Measurements from ENCODE around the gene TBPL1. TPM values are rescaled to one million over a fixed set of nuclear protein-coding genes. Genes with fewer than 3 reads are reported as not detected.

Gene TBPL1
- polyA plus RNA-seq, 2 of the 4 experiments (the other 2 are of a cell fraction): 22.4 to 41.1 TPM

GRCh38 chr6:133971861-133972260 is 18.8 kb downstream of the TBPL1 start:
- Histone ChIP-seq H3K4me2 (no peak overlapping the region), H3K9me3 (no peaks in the 10 kb centered on the region), H3K4me3 (no peak overlapping the region), H3K4me1 (peaks cover 28% of the 10 kb centered on the region), H3K27ac (no peak overlapping the region)
- ChIA-PET CTCF (interaction anchor here (2.8 kb wide), 1 partner anchor 93 kb away, joined by 18 read pairs; no protein-coding TSS in a partner anchor), POLR2A (no interaction called here)
- DNase-seq (ENCODE audit: low read depth in 1 of 2, low spot score in 1 of 2) (no peak), FAIRE-seq (no peak), ATAC-seq (no peak)
- TF ChIP-seq FOXS1 (CRISPR knock-in tag; IDR thresholded peaks at IDR 0.05) (no peak), MAZ (IDR thresholded peaks at IDR 0.05; ENCODE audit: borderline replicate concordance, low read depth, low read length) (no peak), NFE2L2 (conservative IDR thresholded peaks at IDR 0.05; ENCODE audit: low read length) (no peak), SREBF2 (IDR thresholded peaks at IDR 0.05) (no peak), EHMT2 (IDR thresholded peaks at IDR 0.05; ENCODE audit: low read depth) (no peak), ZC3H11A (IDR thresholded peaks at IDR 0.05) (no peak)
- 83% methylated on average over 1 of the region's 1 CpG for WGBS (ENCODE audit: missing lambda C conversion rate)

- WGBS (ENCODE audit: missing lambda C conversion rate): 78% methylated on average over 2 of the region's 2 CpGs
- no peak for DNase-seq (ENCODE audit: low read depth in 1 of 2, low spot score in 1 of 2)
- H3K9me3 ChIP-seq: no peaks in the 10 kb centered on the region
- FAIRE-seq: no peak
- TF ChIP-seq NFE2L2 (conservative IDR thresholded peaks at IDR 0.05; ENCODE audit: low read length) (no peak), HES2 (IDR thresholded peaks at IDR 0.05) (no peak), CHD4 (IDR thresholded peaks at IDR 0.05; ENCODE audit: borderline replicate concordance) (no peak), POLR2AphosphoS2 (conservative IDR thresholded peaks at IDR 0.05; ENCODE audit: low read length) (no peak), FOSB (CRISPR knock-in tag; IDR thresholded peaks at IDR 0.05) (no peak), CHD2 (IDR thresholded peaks at IDR 0.05; ENCODE audit: low read length, partially characterized antibody) (no peak), EHF (CRISPR knock-in tag; IDR thresholded peaks at IDR 0.05) (no peak), ZC3H11A (IDR thresholded peaks at IDR 0.05) (no peak), NR3C1 (IDR thresholded peaks at IDR 0.05) (no peak), MYC (IDR thresholded peaks at IDR 0.05; ENCODE audit: borderline replicate concordance, low read length) (no peak), SMC3 (IDR thresholded peaks at IDR 0.05) (no peak), RNF2 (IDR thresholded peaks at IDR 0.05; ENCODE audit: borderline replicate concordance, low read depth) (no peak), HMGXB4 (CRISPR knock-in tag; IDR thresholded peaks at IDR 0.05; ENCODE audit: borderline replicate concordance) (no peak), TP53 (CRISPR knock-in tag; IDR thresholded peaks at IDR 0.05) (no peak), ZNF302 (CRISPR knock-in tag; IDR thresholded peaks at IDR 0.05) (no peak)
- TF ChIP-seq, protein P1, sequence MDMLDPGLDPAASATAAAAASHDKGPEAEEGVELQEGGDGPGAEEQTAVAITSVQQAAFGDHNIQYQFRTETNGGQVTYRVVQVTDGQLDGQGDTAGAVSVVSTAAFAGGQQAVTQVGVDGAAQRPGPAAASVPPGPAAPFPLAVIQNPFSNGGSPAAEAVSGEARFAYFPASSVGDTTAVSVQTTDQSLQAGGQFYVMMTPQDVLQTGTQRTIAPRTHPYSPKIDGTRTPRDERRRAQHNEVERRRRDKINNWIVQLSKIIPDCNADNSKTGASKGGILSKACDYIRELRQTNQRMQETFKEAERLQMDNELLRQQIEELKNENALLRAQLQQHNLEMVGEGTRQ (IDR thresholded peaks at IDR 0.05): no peak
- TF ChIP-seq, protein P2, sequence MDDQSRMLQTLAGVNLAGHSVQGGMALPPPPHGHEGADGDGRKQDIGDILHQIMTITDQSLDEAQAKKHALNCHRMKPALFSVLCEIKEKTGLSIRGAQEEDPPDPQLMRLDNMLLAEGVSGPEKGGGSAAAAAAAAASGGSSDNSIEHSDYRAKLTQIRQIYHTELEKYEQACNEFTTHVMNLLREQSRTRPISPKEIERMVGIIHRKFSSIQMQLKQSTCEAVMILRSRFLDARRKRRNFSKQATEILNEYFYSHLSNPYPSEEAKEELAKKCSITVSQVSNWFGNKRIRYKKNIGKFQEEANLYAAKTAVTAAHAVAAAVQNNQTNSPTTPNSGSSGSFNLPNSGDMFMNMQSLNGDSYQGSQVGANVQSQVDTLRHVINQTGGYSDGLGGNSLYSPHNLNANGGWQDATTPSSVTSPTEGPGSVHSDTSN (IDR thresholded peaks at IDR 0.05): no peak
- TF ChIP-seq, protein P3, sequence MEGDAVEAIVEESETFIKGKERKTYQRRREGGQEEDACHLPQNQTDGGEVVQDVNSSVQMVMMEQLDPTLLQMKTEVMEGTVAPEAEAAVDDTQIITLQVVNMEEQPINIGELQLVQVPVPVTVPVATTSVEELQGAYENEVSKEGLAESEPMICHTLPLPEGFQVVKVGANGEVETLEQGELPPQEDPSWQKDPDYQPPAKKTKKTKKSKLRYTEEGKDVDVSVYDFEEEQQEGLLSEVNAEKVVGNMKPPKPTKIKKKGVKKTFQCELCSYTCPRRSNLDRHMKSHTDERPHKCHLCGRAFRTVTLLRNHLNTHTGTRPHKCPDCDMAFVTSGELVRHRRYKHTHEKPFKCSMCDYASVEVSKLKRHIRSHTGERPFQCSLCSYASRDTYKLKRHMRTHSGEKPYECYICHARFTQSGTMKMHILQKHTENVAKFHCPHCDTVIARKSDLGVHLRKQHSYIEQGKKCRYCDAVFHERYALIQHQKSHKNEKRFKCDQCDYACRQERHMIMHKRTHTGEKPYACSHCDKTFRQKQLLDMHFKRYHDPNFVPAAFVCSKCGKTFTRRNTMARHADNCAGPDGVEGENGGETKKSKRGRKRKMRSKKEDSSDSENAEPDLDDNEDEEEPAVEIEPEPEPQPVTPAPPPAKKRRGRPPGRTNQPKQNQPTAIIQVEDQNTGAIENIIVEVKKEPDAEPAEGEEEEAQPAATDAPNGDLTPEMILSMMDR (IDR thresholded peaks at IDR 0.05): no peak
- no peak overlapping the region for H3K4me2 ChIP-seq
- ATAC-seq: no peak
- ChIA-PET POLR2A (no interaction called here), CTCF (interaction anchor here (0.7 to 10.4 kb wide), 28 partner anchors 10 to 1100 kb away, joined by 3 to 128 read pairs (median 5); partner anchors contain the start of gene TBPL1)
- H3K4me1 ChIP-seq: peaks cover 23% of the 10 kb centered on the region
- H3K4me3 ChIP-seq: no peak overlapping the region
- H3K27ac ChIP-seq: no peak overlapping the region
Observed at GRCh38 chr6:133972388-133972787, 19.4 kb downstream of the TBPL1 start.
